HepG2 (cell line): ENCODE results near the gene GNB1. TPM values are rescaled to one million over a fixed set of nuclear protein-coding genes. Genes with fewer than 3 reads are reported as not detected.

Experiments used
- AHDC1 ChIP-seq: sonication (generic); formaldehyde crosslinking; IDR thresholded peaks from 2 replicates; pipeline ENCODE4 v1.5.1; 2020; ENCODE audit warnings: mild to moderate bottlenecking, missing genetic modification reagents, borderline replicate concordance
- BHLHE40 ChIP-seq: IDR thresholded peaks from 2 replicates; pipeline ENCODE4 v1.6.1; 2011; ENCODE audit warnings: low read length, improper control_type of control experiment
- CREB1 ChIP-seq, 2 experiments: fragments of 450-650 bp in 1 of 2; IDR thresholded peaks; 2 replicates each; pipeline ENCODE4 v1.6.1; 2016 to 2017; ENCODE audit warnings: control low read depth in 1 of 2, mild to moderate bottlenecking in 1 of 2, missing compliant biosample characterization in 1 of 2, missing genetic modification characterization in 1 of 2
- MTA1 ChIP-seq: sonication (generic); formaldehyde crosslinking; IDR thresholded peaks from 2 replicates; pipeline ENCODE4 v1.4.0; 2020; ENCODE audit warnings: missing genetic modification reagents, mild to moderate bottlenecking, borderline replicate concordance
- PAWR ChIP-seq: sonication (generic); formaldehyde crosslinking; IDR thresholded peaks from 2 replicates; pipeline ENCODE4 v1.4.0; 2020; ENCODE audit warnings: missing genetic modification reagents, mild to moderate bottlenecking, borderline replicate concordance
- TGIF2 ChIP-seq: IDR thresholded peaks from 2 replicates; pipeline ENCODE4 v1.6.1; 2016; ENCODE audit warnings: control low read depth, missing compliant biosample characterization
- ZBTB38 ChIP-seq: sonication (generic); formaldehyde crosslinking; IDR thresholded peaks from 2 replicates; pipeline ENCODE4 v1.5.1; 2020; ENCODE audit warnings: mild to moderate bottlenecking, missing genetic modification reagents
- ZFAT ChIP-seq: sonication (generic); formaldehyde crosslinking; conservative IDR thresholded peaks from 2 replicates; pipeline ENCODE4 v1.8.1; 2023; ENCODE audit warnings: missing genetic modification reagents, inconsistent platforms
- ZHX1 ChIP-seq: sonication (generic); formaldehyde crosslinking; IDR thresholded peaks from 2 replicates; pipeline ENCODE4 v1.8.1; 2022; ENCODE audit warnings: low read depth, mild to moderate bottlenecking, missing genetic modification reagents
- polyA plus RNA-seq, 8 experiments: library from polyadenylated mRNA; depleted of rRNA in 3 of 8; stranded (reverse) in 7 of 8; unstranded in 1 of 8; fragments of >200 nt; fragmentation: Illumina TruSeq in 4 of 8; extraction: Trizol in 4 of 8; gene quantifications; 2 replicates each; pipeline versions ENCODE4 v1.2.1 to v1.2.3, GENCODE V29; 2011 to 2016; ENCODE audit warnings: low read depth in 4 of 8, missing spikeins in 1 of 8, mixed read lengths in 1 of 8; ENCODE audit not compliant: insufficient read depth in 1 of 8
- total RNA-seq, 5 experiments: library from RNA; depleted of rRNA; stranded (reverse); fragments of >200 nt; fragmentation: Illumina TruSeq; extraction: Trizol; gene quantifications; 2 replicates each; pipeline ENCODE4 v1.2.3, GENCODE V29; 2016; ENCODE audit warnings: low read depth in 1 of 5
- TF ChIP-seq, protein P1 (sequence below): sonication (generic); formaldehyde crosslinking; conservative IDR thresholded peaks from 2 replicates; pipeline ENCODE4 v1.4.0; 2020; ENCODE audit warnings: mild to moderate bottlenecking, missing genetic modification reagents, moderate library complexity

Gene GNB1
- total and polyA plus RNA-seq, 2 of the 13 experiments (the other 11 are each of a cell fraction or from before 2014, with no cell fraction given), result 66.2 to 327 TPM

DNA sequence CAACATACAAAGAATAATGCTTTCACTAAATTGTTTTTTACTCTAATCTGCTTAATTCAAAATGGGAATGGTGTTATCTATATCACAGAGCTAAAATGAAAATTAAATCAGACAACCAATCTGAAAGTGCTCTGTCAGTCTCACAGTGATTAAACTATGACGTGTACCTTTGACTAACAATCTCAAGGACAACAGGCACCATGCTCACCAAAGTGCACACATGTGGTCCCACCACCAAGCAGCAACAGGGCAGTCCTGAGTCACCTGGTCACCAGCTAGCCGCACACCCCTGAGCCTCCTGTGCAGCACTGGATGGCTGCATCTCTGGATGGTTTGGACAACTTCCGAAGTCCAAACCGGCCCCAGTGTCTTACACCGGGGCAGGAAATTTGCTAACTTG lies 58.1 kb downstream of the GNB1 start (continued):
- TF ChIP-seq, protein P1, sequence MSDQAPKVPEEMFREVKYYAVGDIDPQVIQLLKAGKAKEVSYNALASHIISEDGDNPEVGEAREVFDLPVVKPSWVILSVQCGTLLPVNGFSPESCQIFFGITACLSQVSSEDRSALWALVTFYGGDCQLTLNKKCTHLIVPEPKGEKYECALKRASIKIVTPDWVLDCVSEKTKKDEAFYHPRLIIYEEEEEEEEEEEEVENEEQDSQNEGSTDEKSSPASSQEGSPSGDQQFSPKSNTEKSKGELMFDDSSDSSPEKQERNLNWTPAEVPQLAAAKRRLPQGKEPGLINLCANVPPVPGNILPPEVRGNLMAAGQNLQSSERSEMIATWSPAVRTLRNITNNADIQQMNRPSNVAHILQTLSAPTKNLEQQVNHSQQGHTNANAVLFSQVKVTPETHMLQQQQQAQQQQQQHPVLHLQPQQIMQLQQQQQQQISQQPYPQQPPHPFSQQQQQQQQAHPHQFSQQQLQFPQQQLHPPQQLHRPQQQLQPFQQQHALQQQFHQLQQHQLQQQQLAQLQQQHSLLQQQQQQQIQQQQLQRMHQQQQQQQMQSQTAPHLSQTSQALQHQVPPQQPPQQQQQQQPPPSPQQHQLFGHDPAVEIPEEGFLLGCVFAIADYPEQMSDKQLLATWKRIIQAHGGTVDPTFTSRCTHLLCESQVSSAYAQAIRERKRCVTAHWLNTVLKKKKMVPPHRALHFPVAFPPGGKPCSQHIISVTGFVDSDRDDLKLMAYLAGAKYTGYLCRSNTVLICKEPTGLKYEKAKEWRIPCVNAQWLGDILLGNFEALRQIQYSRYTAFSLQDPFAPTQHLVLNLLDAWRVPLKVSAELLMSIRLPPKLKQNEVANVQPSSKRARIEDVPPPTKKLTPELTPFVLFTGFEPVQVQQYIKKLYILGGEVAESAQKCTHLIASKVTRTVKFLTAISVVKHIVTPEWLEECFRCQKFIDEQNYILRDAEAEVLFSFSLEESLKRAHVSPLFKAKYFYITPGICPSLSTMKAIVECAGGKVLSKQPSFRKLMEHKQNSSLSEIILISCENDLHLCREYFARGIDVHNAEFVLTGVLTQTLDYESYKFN (CRISPR knock-in tag), result 0 out of 2 replicates have a peak, but pooled peaks have one; percentile 14
- TF ChIP-seq TGIF2 (CRISPR knock-in tag), result no peak
- TF ChIP-seq CREB1 (IDR thresholded peaks at IDR 0.05), result peak; percentile 85
- TF ChIP-seq CREB1 (CRISPR knock-in tag; IDR thresholded peaks at IDR 0.05), result peak; percentile 63
- TF ChIP-seq ZFAT, result no peak
- TF ChIP-seq AHDC1, result no peak
- no peak; the same call in 1 of the 2 replicates for TF ChIP-seq ZHX1 (CRISPR knock-in tag)
- TF ChIP-seq MTA1 (CRISPR knock-in tag), result no peak
- TF ChIP-seq PAWR (CRISPR knock-in tag), result no peak
- TF ChIP-seq BHLHE40, result no peak
- 0 out of 2 replicates have a peak, but pooled peaks have one; percentile 40 for TF ChIP-seq ZBTB38
